Right kidney (tissue), 1 donor: ENCODE results near the gene SREK1IP1.
"Not testable (repeated sequence)": the region's sequence is repeated elsewhere in the genome, so short reads cannot be mapped to it uniquely, and the experiment has no call there.

Experiments
- DNase-seq: peaks from one replicate; pipeline ENCODE4 v3.0.0-alpha.2; 2016

SREK1IP1 gene

DNA sequence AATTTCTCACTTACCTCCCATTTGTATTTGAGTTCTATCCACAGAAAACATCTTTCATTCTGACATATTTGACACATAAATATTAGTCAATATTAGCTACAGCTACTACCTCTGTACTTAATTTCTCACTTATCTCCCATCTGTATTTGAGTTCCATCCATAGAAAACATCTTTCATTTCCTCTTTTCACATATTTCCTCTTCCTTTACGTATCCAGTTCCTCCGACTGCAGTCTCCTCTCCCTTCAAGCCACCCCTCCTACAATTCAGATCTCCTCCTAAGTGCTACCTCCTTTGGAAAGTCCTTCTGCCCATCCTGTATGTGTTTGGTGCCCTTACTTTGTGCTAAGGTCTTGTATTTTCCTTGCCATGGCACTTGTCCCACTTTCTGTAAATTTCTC is 1.6 kb downstream of the SREK1IP1 start:
- DNase-seq, result no peak

GRCh38 chr5:64765804-64766504 is 2.5 kb downstream of the SREK1IP1 start:
- no peak for DNase-seq

DNA sequence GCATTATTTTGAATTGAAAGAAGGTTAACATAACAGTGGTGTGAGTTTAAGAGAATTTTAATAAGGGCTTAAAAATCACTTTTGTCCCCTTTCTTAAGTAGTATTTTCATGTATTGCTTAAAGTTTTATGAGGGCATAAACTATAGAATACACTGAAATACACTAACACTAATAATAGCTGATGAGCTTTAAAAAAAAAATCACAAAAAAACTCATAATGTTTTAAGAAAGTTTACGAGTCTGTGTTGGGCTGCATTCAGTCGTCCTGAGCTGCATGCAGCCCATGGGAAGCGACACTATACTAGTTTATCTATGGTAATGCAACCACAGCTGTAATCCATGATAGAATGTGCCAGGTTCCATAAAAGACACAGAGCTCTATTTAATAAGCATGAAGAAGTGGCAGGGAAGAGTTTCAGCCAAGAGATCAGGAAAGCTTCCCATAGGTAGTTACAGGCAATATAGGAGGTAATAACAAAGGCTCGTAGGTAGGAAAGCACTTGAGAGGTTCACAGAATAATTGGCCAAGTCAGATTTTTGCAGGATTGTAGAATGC is 4.5 kb downstream of the SREK1IP1 start:
- no peak for DNase-seq

DNA sequence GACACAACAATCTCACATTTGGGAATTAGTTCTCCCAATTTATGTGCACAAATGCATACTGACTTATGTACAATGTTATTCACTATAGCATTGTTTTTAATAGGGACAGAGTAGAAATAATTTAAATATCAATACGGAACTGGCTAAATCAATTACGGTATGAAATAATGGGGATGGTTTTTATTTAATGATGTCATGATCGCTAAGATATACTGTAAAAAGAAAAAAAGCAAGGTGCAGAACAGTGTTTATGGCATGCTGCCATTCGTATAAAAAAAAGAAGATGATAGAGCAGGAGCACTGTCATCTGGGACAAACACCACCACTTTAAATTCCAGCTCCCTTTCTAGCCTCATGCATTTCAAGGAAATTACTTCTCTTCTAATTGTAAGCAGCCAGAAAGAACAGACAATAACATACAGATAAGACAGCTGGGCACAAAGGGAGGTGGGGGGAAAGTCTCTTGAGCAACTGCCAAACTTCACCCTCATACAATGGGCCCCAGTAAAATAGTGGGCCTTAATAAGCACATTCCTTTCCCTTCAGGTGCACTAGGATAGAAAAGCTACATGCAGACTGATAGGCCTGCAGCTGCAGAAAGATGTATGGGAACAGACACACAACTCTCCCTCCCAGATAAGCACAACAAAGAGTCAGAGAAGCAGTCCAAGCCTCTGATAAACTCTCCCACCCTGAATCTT is 8.4 kb downstream of the SREK1IP1 start:
- DNase-seq, result no peak

DNA sequence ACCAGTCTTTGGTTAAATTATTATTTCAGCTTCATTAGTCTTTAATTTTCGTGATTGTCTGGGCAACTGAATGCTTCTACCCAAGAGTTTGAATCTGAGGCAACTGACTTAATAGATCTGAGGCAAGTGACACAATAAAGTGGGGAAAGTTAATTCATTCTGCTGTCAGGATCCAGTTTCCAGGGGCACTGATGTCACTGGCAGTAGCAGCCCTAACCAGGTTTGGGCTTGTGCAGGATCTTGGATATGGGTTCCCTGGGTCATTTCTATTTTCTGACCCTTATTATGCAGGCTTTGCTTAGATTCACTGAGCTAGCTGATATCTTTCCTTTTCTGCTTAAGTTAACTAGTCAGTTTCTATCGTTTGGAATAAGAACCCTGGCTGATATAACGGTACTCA is 9.6 kb downstream of the SREK1IP1 start:
- no peak for DNase-seq

DNA sequence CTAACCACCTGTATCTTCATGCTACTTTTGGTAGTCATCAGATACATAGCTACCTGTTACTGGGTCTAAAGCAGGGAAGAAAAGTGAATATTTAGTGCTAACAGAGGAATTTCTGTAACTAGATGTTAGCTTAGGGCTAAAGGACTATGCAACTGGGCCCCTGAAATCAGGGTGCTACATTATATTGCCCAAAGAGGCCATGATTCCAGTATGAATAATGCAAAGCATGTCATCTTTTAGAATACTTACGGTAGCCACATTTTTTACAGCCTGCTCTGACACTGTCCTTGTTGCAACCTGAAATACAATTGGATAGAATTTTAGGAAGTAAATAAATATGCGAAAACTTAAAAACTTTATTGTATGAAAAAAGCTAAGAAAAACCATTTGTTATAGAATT is 14.4 kb downstream of the SREK1IP1 start:
- no peak for DNase-seq

- DNase-seq, result no peak
Measured at GRCh38 chr5:64749385-64749784, 19.1 kb downstream of the SREK1IP1 start.

DNA sequence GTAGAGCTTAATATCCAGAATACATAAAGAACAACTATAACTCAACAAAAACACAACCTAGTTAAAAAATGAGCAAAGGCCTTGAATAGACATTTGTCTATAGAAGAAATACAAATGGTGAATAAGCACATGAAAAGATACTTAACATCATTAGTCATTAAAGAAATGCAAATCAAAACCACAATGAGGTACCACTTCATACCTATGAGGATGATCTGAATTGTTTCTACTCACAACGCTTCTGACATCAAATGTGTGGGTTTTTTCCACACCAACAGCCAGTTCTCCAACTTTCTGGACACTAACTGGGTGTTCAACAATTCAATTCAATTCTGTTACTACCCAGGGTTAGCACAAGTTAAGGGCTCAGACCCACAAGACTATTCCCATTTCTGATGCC is 22.0 kb downstream of the SREK1IP1 start:
- DNase-seq, result no peak

GRCh38 chr5:64744914-64745313 is 23.6 kb downstream of the SREK1IP1 start:
- DNase-seq, result no peak

DNA sequence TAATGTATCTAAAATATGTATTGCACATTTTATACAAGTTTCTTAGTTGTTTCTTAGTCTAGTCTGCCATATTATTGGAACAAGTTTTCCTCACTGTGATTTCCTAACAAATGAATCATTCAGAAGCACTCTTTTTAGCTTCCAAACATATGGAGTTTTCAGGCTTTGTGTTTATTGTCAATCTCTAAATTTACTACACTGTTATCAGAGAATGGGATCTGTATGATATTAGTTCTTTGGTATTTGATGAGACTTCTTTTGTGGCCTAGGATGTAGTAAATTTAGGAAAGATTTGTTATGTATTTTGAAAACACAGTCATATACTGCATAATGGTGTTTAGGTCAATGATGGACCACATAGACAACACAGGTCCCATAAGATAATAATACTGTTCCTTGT is 25.7 kb downstream of the SREK1IP1 start:
- DNase-seq, result no peak

GRCh38 chr5:64742411-64742810 is 26.1 kb downstream of the SREK1IP1 start:
- no peak for DNase-seq

DNA sequence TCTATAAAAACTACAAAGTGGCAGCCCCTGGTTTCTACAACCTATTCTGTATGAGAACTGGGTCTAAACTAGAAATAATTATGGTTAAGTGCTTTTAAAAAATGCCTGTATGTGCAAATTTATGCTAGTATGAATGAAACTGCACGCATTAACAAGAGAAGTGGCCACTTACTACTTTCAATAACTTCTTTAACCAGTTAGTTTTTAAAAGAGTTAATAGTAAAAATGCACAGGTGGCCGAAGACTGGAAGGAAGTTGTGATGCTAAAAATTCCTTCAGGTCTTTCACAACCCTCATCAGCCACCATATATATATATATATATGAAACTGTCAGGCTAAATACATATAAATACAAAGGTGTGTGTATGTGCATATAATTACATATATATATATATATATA is 41.3 kb downstream of the SREK1IP1 start:
- DNase-seq, result no peak

GRCh38 chr5:64722588-64722987 is 45.9 kb downstream of the SREK1IP1 start:
- no peak for DNase-seq

DNA sequence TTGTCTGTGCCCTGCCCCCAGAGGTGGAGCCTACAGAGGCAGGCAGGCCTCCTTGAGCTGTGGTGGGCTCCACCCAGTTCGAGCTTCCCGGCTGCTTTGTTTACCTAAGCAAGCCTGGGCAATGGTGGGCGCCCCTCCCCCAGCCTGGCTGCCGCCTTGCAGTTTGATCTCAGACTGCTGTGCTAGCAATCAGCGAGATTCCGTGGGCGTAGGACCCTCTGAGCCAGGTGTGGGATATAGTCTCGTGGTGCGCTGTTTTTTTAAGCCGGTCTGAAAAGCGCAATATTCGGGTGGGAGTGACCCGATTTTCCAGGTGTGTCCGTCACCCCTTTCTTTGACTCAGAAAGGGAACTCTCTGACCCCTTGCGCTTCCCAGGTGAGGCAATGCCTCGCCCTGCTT is 54.0 kb downstream of the SREK1IP1 start:
- DNase-seq, result not testable (repeated sequence)

DNA sequence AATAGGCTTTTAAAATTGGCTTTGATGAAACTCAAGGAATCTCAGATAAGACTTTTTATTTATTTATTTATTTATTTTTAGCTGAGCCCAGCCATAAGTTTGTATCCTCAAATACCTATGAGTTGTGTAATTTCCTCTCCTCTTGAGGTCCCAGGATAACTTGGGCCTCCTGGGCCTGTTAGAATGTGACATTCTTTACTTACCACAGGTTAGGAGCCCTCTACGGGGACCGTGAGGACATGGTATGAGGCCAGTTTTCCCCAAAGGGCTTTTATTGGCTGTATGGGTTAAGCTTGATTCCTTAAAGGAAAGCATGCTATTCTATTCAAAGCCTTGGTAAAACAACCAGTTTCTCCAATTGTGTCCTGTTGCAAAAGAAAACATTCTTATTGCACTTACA is 61.3 kb downstream of the SREK1IP1 start:
- no peak for DNase-seq

GRCh38 chr5:64706074-64706473 is 62.4 kb downstream of the SREK1IP1 start:
- DNase-seq, result not testable (repeated sequence)

- DNase-seq, result no peak
Measured at GRCh38 chr5:64700765-64701164, 67.7 kb downstream of the SREK1IP1 start.

GRCh38 chr5:64696414-64696813 is 72.1 kb downstream of the SREK1IP1 start:
- DNase-seq, result not testable (repeated sequence)

DNA sequence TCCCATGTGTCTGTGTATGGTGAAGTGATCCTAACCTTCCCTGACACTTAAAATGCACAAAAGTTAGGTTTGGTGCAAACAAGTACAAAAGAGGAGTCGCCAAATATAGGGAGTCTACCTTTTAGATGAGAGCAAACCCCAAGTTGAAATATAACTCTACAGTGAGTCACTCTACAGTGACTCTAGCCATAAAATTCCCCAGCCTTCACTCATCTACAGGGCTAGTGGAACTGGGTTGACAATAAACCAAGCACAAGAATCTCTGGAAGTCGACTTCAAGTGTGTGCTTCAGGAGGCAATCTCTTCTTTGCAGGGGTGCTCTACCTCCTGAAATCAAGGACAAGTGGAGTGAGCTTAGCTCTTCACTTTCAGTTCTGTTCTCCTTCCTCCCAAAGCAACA is 74.9 kb downstream of the SREK1IP1 start:
- DNase-seq, result no peak

GRCh38 chr5:64691291-64691690 is 77.2 kb downstream of the SREK1IP1 start:
- no peak for DNase-seq

DNA sequence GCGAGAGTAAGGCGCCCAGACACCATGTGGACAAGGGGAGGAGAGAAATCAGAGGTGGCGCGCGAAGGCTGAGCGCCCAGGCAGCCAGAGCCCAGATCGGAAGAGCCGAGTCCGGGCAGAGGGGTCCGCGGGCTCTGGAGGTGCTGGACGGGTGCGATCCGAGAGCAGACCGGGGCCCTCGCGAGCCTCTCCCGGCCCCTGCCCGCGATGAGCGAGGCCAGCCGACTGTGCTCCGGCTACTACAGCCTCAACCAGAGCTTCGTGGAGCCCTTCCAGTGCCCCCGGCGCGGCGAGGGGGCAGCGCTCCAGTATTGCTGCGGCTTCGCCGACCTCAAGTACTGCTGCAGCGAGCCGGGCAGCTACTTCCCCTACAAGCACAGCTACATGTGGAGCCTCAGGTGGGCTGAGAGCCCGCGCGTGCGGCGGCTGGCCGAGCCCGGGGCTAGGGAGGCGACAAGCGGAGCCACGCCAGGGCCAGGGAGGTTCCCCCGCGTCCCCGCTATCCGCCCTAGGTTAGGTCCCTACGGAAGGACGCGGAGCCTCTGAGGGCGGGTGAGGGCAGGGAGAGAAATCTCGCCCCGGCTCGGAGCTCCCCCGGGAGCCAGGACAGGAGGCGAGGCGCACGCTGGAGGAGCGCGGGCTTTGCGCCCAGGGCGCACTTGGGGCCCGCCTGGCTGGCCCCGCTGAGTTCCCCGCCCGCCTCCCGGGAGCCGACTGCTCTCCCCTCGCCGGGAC is 77.9 kb downstream of the SREK1IP1 start, which contains the start of gene SHISAL2B:
TSS of gene SHISAL2B (plus strand) at position 87 of the 735 bp plus-strand sequence. CDS start at position 208, 121 bp downstream.
- peak; percentile 73 for DNase-seq

DNA sequence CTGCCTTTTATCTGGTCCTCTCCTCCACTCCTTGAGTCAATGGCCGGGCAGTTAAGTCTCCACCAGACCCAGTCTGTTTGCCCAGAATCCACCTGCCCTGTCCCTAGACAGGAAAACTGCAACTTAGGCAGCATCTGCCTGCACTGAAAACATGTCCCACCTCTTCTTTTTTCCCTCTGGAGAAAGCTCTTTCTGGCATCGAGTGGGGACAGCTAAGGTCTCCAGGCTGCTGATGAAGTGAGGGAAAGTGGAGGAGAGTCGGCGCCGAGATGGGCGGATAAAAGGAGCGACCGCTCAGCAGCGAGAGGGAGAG is 78.4 kb downstream of the SREK1IP1 start:
- no peak for DNase-seq

DNA sequence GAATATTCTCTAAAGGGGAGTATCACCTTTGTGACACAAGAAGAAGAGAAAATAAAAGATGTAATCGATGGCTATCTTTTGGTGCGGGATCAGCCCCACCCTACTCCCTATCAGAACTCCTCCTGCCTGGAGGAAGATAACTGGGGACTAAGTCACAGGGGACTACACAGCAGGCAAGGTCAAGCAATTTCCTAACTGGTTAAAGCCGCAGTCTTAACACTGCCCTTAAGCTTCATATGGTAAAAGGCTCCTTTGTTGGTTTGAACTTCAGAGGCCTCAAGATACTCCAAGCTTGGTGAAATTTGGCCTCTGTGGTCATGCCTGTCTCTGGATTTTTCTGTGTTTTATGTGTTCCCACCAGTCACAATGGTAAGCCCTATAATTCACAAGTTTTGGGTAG is 79.5 kb downstream of the SREK1IP1 start:
- DNase-seq, result no peak
